IMR-90 (cell line): ENCODE measurements around the gene SLC38A11. TPM values are rescaled to one million over a fixed set of nuclear protein-coding genes. Genes with fewer than 3 reads are reported as not detected.

Experiments used
- ATAC-seq: fragments of 200-7000 bp; cut with Tn5 transposase; 2 replicates; pipeline ENCODE4 v1.9.1; 2020; ENCODE audit warnings: low read depth, mild to moderate bottlenecking, moderate library complexity
- BruUV-seq: library from RNA; stranded (reverse); fragments of 400-500 nt; replicated peaks from 2 replicates; lab custom pipeline; 2021; lab: Mats Ljungman, UMichigan
- CTCF ChIA-PET: fragments of 300-600 bp; formaldehyde crosslinking; extraction: SDS; loops from one replicate; lab custom pipeline; 2021; ENCODE audit warnings: antibody characterized with exemption; lab: Yijun Ruan, JAX
- POLR2A ChIA-PET: fragments of 300-600 bp; sonication (Branson Sonifier 250); formaldehyde crosslinking; loops from one replicate; lab custom pipeline; 2022; ENCODE audit warnings: antibody characterized with exemption; ENCODE audit not compliant: unreplicated experiment; lab: Charles Lee
- DNase-seq: peaks from one replicate; pipeline ENCODE4 v3.0.0; 2013
- H2AFZ ChIP-seq: replicated peaks from 2 replicates; pipeline ENCODE3; 2013; ENCODE audit warnings: low read length, mild to moderate bottlenecking; ENCODE audit not compliant: poor library complexity
- H2AK5ac ChIP-seq: 2 replicates; pipeline ENCODE4 v1.6.1; 2013; ENCODE audit warnings: low read depth, low read length, inconsistent platforms
- H2AK9ac ChIP-seq: replicated peaks from 2 replicates; pipeline ENCODE3; 2013; ENCODE audit warnings: mild to moderate bottlenecking, low read depth, low read length, moderate library complexity; ENCODE audit not compliant: poor library complexity
- H2BK120ac ChIP-seq: 2 replicates; pipeline ENCODE4 v1.6.1; 2013; ENCODE audit warnings: low read depth, low read length, inconsistent platforms
- H2BK15ac ChIP-seq: 3 replicates; pipeline ENCODE4 v1.6.1; 2013; ENCODE audit warnings: low read depth, low read length, inconsistent platforms
- H2BK20ac ChIP-seq: 2 replicates; pipeline ENCODE4 v1.6.1; 2013; ENCODE audit warnings: low read depth, mild to moderate bottlenecking, inconsistent platforms, low read length, moderate library complexity
- H2BK5ac ChIP-seq: 2 replicates; pipeline ENCODE4 v1.6.1; 2013; ENCODE audit warnings: mild to moderate bottlenecking, low read depth, low read length, inconsistent platforms; ENCODE audit not compliant: poor library complexity, severe bottlenecking
- H3K14ac ChIP-seq: replicated peaks from 2 replicates; pipeline ENCODE4 v1.6.1; 2013; ENCODE audit warnings: low read depth, low read length, inconsistent platforms
- H3K18ac ChIP-seq: 2 replicates; pipeline ENCODE4 v1.6.1; 2013; ENCODE audit warnings: low read depth, low read length, control low read depth
- H3K23ac ChIP-seq: 2 replicates; pipeline ENCODE4 v1.6.1; 2013; ENCODE audit warnings: low read depth, low read length, inconsistent platforms
- H3K27ac ChIP-seq: 2 replicates; pipeline ENCODE4 v1.5.1; 2013; ENCODE audit warnings: mild to moderate bottlenecking, control low read depth, low read length; ENCODE audit not compliant: insufficient read depth
- H3K27me3 ChIP-seq: 2 replicates; pipeline ENCODE4 v1.6.1; 2013; ENCODE audit warnings: low read length; ENCODE audit not compliant: control insufficient read depth, insufficient read depth
- H3K36me3 ChIP-seq: 2 replicates; pipeline ENCODE4 v1.6.1; 2013; ENCODE audit warnings: low read length, mixed read lengths; ENCODE audit not compliant: control insufficient read depth, insufficient read depth
- H3K4ac ChIP-seq: 2 replicates; pipeline ENCODE4 v1.6.1; 2013; ENCODE audit warnings: low read depth, low read length, inconsistent platforms
- H3K4me1 ChIP-seq: 2 replicates; pipeline ENCODE4 v1.6.1; 2013; ENCODE audit warnings: low read length, mixed read lengths; ENCODE audit not compliant: control insufficient read depth, insufficient read depth
- H3K4me2 ChIP-seq: 2 replicates; pipeline ENCODE4 v1.6.1; 2013; ENCODE audit warnings: low read depth, mild to moderate bottlenecking, control low read depth, low read length, moderate library complexity
- H3K4me3 ChIP-seq: 2 replicates; pipeline ENCODE4 v1.5.1; 2013; ENCODE audit warnings: low read depth, mild to moderate bottlenecking, control low read depth, low read length, moderate library complexity; ENCODE audit not compliant: insufficient read depth
- H3K56ac ChIP-seq: 2 replicates; pipeline ENCODE4 v1.6.1; 2013; ENCODE audit warnings: low read length, inconsistent platforms; ENCODE audit not compliant: insufficient read depth; ENCODE audit errors: extremely low read depth
- H3K79me1 ChIP-seq, 2 experiments: 2 replicates each; pipeline ENCODE4 v1.6.1; 2013; ENCODE audit warnings: low read length in 2 of 2, inconsistent platforms in 1 of 2, low read depth in 1 of 2
- H3K9ac ChIP-seq: 2 replicates; pipeline ENCODE4 v1.6.1; 2013; ENCODE audit warnings: low read depth, low read length, control low read depth
- H3K9me1 ChIP-seq: 2 replicates; pipeline ENCODE4 v1.6.1; 2013; ENCODE audit warnings: low read length, inconsistent platforms; ENCODE audit not compliant: insufficient read depth
- H3K9me3 ChIP-seq: 2 replicates; pipeline ENCODE4 v1.6.1; 2013; ENCODE audit warnings: low read length; ENCODE audit not compliant: control insufficient read depth, insufficient read depth
- H4K20me1 ChIP-seq: 2 replicates; pipeline ENCODE4 v1.6.1; 2013; ENCODE audit warnings: low read length, inconsistent platforms; ENCODE audit not compliant: insufficient read depth
- H4K5ac ChIP-seq: 2 replicates; pipeline ENCODE4 v1.6.1; 2013; ENCODE audit warnings: mild to moderate bottlenecking, low read depth, low read length, control low read depth
- H4K8ac ChIP-seq, 2 experiments: 2 replicates each; pipeline ENCODE4 v1.6.1; 2013; ENCODE audit warnings: low read depth in 2 of 2, low read length in 2 of 2, control low read depth in 1 of 2, inconsistent platforms in 1 of 2
- H4K91ac ChIP-seq: 2 replicates; pipeline ENCODE4 v1.6.1; 2013; ENCODE audit warnings: low read depth, low read length, inconsistent platforms; ENCODE audit not compliant: insufficient read depth
- CHD1 ChIP-seq: IDR thresholded peaks from 2 replicates; pipeline ENCODE4 v1.6.1; 2012; ENCODE audit warnings: low read depth, low read length, improper control_type of control experiment
- ELK1 ChIP-seq: fragments of 150-350 bp; IDR thresholded peaks from 2 replicates; pipeline ENCODE4 v1.6.1; 2016; ENCODE audit warnings: low read depth, mild to moderate bottlenecking, low read length, moderate library complexity, borderline replicate concordance
- MAFK ChIP-seq: IDR thresholded peaks from 2 replicates; pipeline ENCODE4 v1.6.1; 2012; ENCODE audit warnings: low read depth, low read length, improper control_type of control experiment
- MAZ ChIP-seq: IDR thresholded peaks from 2 replicates; pipeline ENCODE4 v1.6.1; 2012; ENCODE audit warnings: low read depth, mild to moderate bottlenecking, low read length, improper control_type of control experiment, moderate library complexity, borderline replicate concordance
- POLR2A ChIP-seq: IDR thresholded peaks from 2 replicates; pipeline ENCODE4 v1.6.1; 2012; ENCODE audit warnings: mild to moderate bottlenecking, low read depth, low read length
- RCOR1 ChIP-seq: IDR thresholded peaks from 2 replicates; pipeline ENCODE4 v1.6.1; 2012; ENCODE audit warnings: mild to moderate bottlenecking, low read length, improper control_type of control experiment; ENCODE audit not compliant: insufficient replicate concordance
- RFX5 ChIP-seq: IDR thresholded peaks from 2 replicates; pipeline ENCODE4 v1.8.0; 2012; ENCODE audit warnings: low read depth, mild to moderate bottlenecking, low read length, moderate library complexity
- SMC3 ChIP-seq: fragments of 150-350 bp; IDR thresholded peaks from 2 replicates; pipeline ENCODE4 v1.6.1; 2016; ENCODE audit warnings: low read depth, mild to moderate bottlenecking, antibody characterized with exemption, low read length, moderate library complexity
- USF2 ChIP-seq: fragments of 150-350 bp; IDR thresholded peaks from 2 replicates; pipeline ENCODE4 v1.6.1; 2017; ENCODE audit warnings: mild to moderate bottlenecking, antibody characterized with exemption, low read length, low read depth
- WGBS, 2 experiments: methylation state at CpG; one replicate each; pipeline versions ENCODE4 v1.1.5 to v1.1.7; 2013; ENCODE audit warnings: missing lambda C conversion rate in 2 of 2; ENCODE audit not compliant: insufficient read length in 1 of 2; ENCODE audit errors: extremely low coverage in 2 of 2; 5-methylcytosine and 5-hydroxymethylcytosine counted together
- dilution Hi-C: fragments of 300-500 bp; cut with HindIII; formaldehyde crosslinking; loops from one replicate; pipeline ENCODE4 v1.14.3; 2018; ENCODE audit warnings: low sequenced_read_pairs; ENCODE audit not compliant: unreplicated experiment
- in situ Hi-C: fragments of 300-500 bp; cut with MboI; formaldehyde crosslinking; loops from 3 replicates; pipeline ENCODE4 v1.14.3; 2019; ENCODE audit warnings: low sequenced_read_pairs, inconsistent platforms, mixed read lengths
- intact Hi-C: fragments of 100-400 bp; cut with micrococcal nuclease; formaldehyde crosslinking; loops from 2 replicates; pipeline ENCODE4 v1.10.0; 2022
- polyA plus RNA-seq, 3 experiments: library from polyadenylated mRNA; depleted of rRNA; stranded (reverse); fragments of >200 nt; gene quantifications; 2 replicates each; pipeline ENCODE4 v1.2.3, GENCODE V29; 2012; ENCODE audit warnings: low replicate concordance in 1 of 3
- total RNA-seq: library from RNA; depleted of rRNA; stranded (reverse); fragments of >200 nt; gene quantifications from 2 replicates; pipeline ENCODE4 v1.2.3, GENCODE V29; 2012
- TF ChIP-seq, protein P1 (sequence below): conservative IDR thresholded peaks from 2 replicates; pipeline ENCODE4 v1.5.1; 2012; ENCODE audit warnings: mild to moderate bottlenecking, low read depth, low read length, improper control_type of control experiment

Gene SLC38A11
- total and polyA plus RNA-seq, 2 of the 4 experiments (the other 2 are of a cell fraction) = 0.18 to 0.21 TPM

DNA sequence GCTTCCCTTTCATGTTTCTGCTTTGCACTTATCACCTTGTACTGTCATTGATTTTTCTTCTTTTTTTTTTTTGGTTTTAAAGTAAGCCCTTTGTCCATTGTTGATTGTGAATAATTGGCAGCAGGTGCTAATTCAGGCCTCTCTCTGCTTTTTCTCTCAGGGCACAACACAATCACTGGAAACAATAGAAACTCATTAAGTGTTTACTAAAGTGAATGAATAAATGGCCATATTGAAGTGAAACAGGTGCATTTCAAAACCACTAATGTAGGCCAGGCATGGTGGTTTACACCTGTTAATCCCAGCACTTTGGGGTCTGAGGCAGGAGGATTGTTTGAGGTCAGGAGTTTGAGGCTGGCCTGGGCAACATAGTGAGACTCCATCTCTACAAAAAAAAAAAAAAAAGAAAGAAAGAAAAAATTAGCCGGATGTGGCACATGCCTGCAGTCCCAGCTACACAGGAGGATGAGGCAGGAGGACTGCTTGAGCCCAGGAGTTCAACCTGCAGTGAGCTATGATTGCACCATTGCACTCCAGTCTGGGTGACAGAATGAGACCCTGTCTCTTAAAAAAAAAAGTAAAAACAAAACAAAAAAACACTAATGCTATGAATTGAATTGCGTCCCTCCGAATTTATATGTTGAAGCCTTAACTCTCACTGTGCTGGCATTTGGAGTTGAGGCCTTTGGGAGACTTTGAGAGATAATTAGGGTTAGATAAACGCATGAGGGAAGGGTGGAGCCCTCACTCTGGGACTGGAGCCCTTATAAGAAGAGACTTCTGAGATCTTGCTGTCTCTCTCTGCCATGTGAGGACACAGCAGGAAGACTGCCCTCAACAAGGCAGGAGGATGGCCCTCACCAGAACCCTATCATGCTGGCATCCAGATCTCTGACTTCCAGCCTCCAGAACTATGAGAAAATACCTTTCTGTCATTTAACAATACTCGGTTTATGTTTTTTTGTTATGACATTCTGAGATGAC is 19.9 kb downstream of the SLC38A11 start:
- Histone ChIP-seq H2BK15ac (no peak overlapping the region), H4K8ac (no peak overlapping the region), H3K9me1 (no peaks in the 10 kb centered on the region), H2BK20ac (no peak overlapping the region), H3K56ac (no peak overlapping the region), H2AFZ (no peak overlapping the region), H2BK120ac (no peak overlapping the region), H3K9ac (no peak overlapping the region), H3K4me2 (no peak overlapping the region), H2BK5ac (no peak overlapping the region), H3K27ac (no peak overlapping the region), H2AK9ac (no peak overlapping the region), H3K4me1 (no peaks in the 10 kb centered on the region), H3K18ac (no peak overlapping the region), H3K14ac (no peak overlapping the region), H4K5ac (no peak overlapping the region), H3K9me3 (no peaks in the 10 kb centered on the region), H2AK5ac (no peak overlapping the region), H3K36me3 (no peaks in the 10 kb centered on the region), H4K20me1 (no peaks in the 10 kb centered on the region), H3K4me3 (no peak overlapping the region), H4K91ac (no peak overlapping the region), H3K23ac (no peak overlapping the region), H3K27me3 (no peaks in the 10 kb centered on the region), H3K79me1 (no peaks in the 10 kb centered on the region), H3K4ac (no peak overlapping the region)
- no peak for TF ChIP-seq ELK1
- TF ChIP-seq MAZ = no peak
- TF ChIP-seq RCOR1 = no peak
- no peak for TF ChIP-seq POLR2A
- TF ChIP-seq SMC3 = no peak
- TF ChIP-seq, protein P1, sequence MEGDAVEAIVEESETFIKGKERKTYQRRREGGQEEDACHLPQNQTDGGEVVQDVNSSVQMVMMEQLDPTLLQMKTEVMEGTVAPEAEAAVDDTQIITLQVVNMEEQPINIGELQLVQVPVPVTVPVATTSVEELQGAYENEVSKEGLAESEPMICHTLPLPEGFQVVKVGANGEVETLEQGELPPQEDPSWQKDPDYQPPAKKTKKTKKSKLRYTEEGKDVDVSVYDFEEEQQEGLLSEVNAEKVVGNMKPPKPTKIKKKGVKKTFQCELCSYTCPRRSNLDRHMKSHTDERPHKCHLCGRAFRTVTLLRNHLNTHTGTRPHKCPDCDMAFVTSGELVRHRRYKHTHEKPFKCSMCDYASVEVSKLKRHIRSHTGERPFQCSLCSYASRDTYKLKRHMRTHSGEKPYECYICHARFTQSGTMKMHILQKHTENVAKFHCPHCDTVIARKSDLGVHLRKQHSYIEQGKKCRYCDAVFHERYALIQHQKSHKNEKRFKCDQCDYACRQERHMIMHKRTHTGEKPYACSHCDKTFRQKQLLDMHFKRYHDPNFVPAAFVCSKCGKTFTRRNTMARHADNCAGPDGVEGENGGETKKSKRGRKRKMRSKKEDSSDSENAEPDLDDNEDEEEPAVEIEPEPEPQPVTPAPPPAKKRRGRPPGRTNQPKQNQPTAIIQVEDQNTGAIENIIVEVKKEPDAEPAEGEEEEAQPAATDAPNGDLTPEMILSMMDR = no peak
- no peak for TF ChIP-seq USF2
- no peak for TF ChIP-seq RFX5
- TF ChIP-seq MAFK = no peak
- no peak for TF ChIP-seq CHD1
- no peak for DNase-seq
- no peak for ATAC-seq
- intact Hi-C loops (no loop called here), dilution Hi-C loops (no loop called here), in situ Hi-C loops (no loop called here)
- CTCF ChIA-PET = interaction anchor here (0.6 kb wide), 1 partner anchor 83 kb away, joined by 4 read pairs; no protein-coding TSS in a partner anchor
- POLR2A ChIA-PET = no interaction called here
- WGBS, 2 experiments = no CpG with 5 or more reads among the region's 5 CpGs
- no TSS peak for BruUV-seq
